ENCODE results near the gene PTPRJ.

Gene PTPRJ

DNA sequence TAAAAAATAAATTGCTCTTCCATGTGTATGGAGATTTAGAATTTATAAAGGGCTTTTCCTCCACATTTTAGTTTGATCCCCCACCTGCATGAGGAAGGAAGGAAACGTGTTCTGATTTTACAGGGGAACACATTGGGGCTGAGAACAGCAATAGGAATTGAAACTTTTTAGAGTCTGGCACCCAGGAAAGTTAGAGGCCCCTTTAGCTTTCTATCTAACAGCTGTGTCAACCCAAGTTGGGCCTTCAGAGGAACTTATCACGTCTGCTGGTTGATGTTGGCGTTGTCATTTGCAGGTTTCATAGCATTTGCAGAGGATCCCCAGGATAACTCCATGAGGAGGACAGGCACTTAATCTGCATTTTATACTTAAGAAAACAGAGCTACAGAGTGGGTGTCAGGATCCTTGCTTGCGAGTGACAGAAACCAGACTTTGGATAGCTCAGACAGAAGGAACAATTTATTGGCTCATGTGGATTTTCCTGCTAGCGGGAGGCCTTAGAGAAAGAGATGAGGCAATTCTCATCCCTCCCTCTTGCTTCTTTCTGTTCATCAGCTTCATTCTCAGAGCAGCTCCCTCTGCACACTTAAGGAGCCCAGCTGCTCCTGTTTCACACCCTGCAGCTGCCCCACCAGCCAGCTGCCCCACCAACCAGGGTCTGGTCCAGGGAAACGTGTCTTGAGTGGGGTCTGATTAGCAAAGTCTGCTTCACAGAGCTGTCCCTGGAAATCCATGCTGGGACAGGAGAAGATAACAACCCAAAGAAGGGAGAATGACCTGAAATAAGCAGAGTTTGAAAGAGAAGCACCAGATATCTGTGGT, 143.8 kb downstream of the PTPRJ start:
- H3K4me3 ChIP-seq (ENCODE audit: severe bottlenecking): no peak overlapping the region
- no peak for ATAC-seq (ENCODE audit: low read depth)
- H3K36me3 ChIP-seq (ENCODE audit: low read depth): no peaks in the 10 kb centered on the region
- no peaks in the 10 kb centered on the region for H3K4me1 ChIP-seq (ENCODE audit: insufficient read depth, poor library complexity, severe bottlenecking)
- no peak for DNase-seq (ENCODE audit: low spot score)
- no peaks in the 10 kb centered on the region for H3K9me3 ChIP-seq (ENCODE audit: severe bottlenecking)
- H3K27ac ChIP-seq (ENCODE audit: poor library complexity, severe bottlenecking): no peak overlapping the region
- H3K27me3 ChIP-seq (ENCODE audit: insufficient read depth, poor library complexity, severe bottlenecking): no peaks in the 10 kb centered on the region
- TF ChIP-seq, protein P1, sequence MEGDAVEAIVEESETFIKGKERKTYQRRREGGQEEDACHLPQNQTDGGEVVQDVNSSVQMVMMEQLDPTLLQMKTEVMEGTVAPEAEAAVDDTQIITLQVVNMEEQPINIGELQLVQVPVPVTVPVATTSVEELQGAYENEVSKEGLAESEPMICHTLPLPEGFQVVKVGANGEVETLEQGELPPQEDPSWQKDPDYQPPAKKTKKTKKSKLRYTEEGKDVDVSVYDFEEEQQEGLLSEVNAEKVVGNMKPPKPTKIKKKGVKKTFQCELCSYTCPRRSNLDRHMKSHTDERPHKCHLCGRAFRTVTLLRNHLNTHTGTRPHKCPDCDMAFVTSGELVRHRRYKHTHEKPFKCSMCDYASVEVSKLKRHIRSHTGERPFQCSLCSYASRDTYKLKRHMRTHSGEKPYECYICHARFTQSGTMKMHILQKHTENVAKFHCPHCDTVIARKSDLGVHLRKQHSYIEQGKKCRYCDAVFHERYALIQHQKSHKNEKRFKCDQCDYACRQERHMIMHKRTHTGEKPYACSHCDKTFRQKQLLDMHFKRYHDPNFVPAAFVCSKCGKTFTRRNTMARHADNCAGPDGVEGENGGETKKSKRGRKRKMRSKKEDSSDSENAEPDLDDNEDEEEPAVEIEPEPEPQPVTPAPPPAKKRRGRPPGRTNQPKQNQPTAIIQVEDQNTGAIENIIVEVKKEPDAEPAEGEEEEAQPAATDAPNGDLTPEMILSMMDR (IDR thresholded peaks at IDR 0.05; ENCODE audit: poor library complexity, severe bottlenecking): no peak

DNA sequence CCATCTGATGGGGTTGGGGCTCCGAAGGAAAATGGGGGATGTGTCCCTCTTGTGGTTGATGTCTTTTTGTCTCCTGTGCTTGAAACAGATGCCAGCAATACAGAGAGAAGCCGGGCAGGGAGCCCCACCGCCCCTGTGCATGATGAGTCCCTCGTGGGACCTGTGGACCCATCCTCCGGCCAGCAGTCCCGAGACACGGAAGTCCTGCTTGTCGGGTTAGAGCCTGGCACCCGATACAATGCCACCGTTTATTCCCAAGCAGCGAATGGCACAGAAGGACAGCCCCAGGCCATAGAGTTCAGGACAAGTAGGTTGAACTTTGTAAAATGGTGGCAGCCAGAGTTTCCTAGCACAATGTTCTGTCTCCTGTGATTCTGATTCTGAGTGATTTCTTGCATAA, 144.5 kb downstream of the PTPRJ start:
- Histone ChIP-seq H3K27me3 (ENCODE audit: insufficient read depth, poor library complexity, severe bottlenecking) (no peaks in the 10 kb centered on the region), H3K36me3 (ENCODE audit: low read depth) (no peaks in the 10 kb centered on the region), H3K4me1 (ENCODE audit: insufficient read depth, poor library complexity, severe bottlenecking) (no peaks in the 10 kb centered on the region), H3K27ac (ENCODE audit: poor library complexity, severe bottlenecking) (no peak overlapping the region), H3K4me3 (ENCODE audit: severe bottlenecking) (no peak overlapping the region), H3K9me3 (ENCODE audit: severe bottlenecking) (no peaks in the 10 kb centered on the region)
- DNase-seq (ENCODE audit: low spot score): no peak
- no peak for ATAC-seq (ENCODE audit: low read depth)
- TF ChIP-seq, protein P1 (IDR thresholded peaks at IDR 0.05; ENCODE audit: poor library complexity, severe bottlenecking): no peak

DNA sequence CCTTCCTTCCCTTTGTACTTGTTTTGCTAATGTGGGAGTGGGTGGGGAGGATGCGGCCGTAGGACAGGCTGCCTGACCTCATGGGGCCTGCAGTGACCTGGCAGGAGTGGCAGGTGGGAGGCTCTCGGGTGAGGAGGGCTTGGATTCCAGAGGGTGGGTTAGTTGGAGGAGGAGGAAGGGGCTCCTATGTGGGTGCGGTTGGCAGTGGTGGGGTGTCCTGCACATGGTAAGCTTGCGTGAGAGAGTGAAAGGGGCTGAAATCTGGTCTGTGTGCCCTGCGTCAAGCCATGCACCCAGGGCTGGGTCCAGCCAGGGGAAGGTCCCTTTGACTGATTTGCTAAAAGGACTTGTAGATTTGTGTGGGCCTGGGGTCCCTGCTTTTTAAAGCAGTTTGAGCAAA, 145.5 kb downstream of the PTPRJ start:
- H3K36me3 ChIP-seq (ENCODE audit: low read depth): no peaks in the 10 kb centered on the region
- no peaks in the 10 kb centered on the region for H3K27me3 ChIP-seq (ENCODE audit: insufficient read depth, poor library complexity, severe bottlenecking)
- H3K4me1 ChIP-seq (ENCODE audit: insufficient read depth, poor library complexity, severe bottlenecking): no peaks in the 10 kb centered on the region
- no peak overlapping the region for H3K27ac ChIP-seq (ENCODE audit: poor library complexity, severe bottlenecking)
- no peak for ATAC-seq (ENCODE audit: low read depth)
- H3K4me3 ChIP-seq (ENCODE audit: severe bottlenecking): no peak overlapping the region
- TF ChIP-seq, protein P1 (IDR thresholded peaks at IDR 0.05; ENCODE audit: poor library complexity, severe bottlenecking): no peak
- DNase-seq (ENCODE audit: low spot score): no peak
- H3K9me3 ChIP-seq (ENCODE audit: severe bottlenecking): no peaks in the 10 kb centered on the region

DNA sequence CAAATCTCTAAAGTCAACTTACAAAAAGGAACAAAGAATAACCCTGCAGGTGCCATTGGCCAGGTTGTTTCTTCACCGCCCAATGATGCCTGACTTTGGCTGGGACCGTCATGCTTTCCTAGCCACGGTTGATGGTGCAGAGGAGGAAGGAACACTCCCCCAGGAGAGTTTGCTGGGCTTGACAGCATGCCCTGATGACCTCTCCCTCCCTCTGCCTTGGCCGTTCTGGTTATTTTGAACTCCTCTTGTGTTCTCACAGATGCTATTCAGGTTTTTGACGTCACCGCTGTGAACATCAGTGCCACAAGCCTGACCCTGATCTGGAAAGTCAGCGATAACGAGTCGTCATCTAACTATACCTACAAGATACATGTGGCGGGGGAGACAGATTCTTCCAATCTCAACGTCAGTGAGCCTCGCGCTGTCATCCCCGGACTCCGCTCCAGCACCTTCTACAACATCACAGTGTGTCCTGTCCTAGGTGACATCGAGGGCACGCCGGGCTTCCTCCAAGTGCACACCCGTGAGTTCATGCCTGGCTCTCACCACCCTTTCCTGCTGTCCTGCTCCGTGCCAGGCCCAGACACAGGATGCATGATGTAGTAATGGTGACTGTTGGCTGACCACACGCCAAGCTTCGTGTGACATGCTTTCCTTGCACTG, 147.3 kb downstream of the PTPRJ start:
- DNase-seq (ENCODE audit: low spot score) (no peak), ATAC-seq (ENCODE audit: low read depth) (no peak)
- Histone ChIP-seq H3K27me3 (ENCODE audit: insufficient read depth, poor library complexity, severe bottlenecking) (no peaks in the 10 kb centered on the region), H3K4me3 (ENCODE audit: severe bottlenecking) (no peak overlapping the region), H3K36me3 (ENCODE audit: low read depth) (no peaks in the 10 kb centered on the region), H3K9me3 (ENCODE audit: severe bottlenecking) (no peaks in the 10 kb centered on the region), H3K27ac (ENCODE audit: poor library complexity, severe bottlenecking) (no peak overlapping the region), H3K4me1 (ENCODE audit: insufficient read depth, poor library complexity, severe bottlenecking) (no peaks in the 10 kb centered on the region)
- TF ChIP-seq, protein P1 (IDR thresholded peaks at IDR 0.05; ENCODE audit: poor library complexity, severe bottlenecking): no peak
